HG03457 (cell line): ENCODE results near the gene TRPT1.
A peak's percentile ranks its signal among the peaks of the same experiment; 100 is the strongest.

Experiments used
- ATAC-seq: cut with Tn5 transposase; IDR thresholded peaks from one replicate; pipeline ENCODE4 v1.9.1; 2021; ENCODE audit warnings: moderate number of reproducible peaks; ENCODE audit not compliant: unreplicated experiment

Gene TRPT1

DNA sequence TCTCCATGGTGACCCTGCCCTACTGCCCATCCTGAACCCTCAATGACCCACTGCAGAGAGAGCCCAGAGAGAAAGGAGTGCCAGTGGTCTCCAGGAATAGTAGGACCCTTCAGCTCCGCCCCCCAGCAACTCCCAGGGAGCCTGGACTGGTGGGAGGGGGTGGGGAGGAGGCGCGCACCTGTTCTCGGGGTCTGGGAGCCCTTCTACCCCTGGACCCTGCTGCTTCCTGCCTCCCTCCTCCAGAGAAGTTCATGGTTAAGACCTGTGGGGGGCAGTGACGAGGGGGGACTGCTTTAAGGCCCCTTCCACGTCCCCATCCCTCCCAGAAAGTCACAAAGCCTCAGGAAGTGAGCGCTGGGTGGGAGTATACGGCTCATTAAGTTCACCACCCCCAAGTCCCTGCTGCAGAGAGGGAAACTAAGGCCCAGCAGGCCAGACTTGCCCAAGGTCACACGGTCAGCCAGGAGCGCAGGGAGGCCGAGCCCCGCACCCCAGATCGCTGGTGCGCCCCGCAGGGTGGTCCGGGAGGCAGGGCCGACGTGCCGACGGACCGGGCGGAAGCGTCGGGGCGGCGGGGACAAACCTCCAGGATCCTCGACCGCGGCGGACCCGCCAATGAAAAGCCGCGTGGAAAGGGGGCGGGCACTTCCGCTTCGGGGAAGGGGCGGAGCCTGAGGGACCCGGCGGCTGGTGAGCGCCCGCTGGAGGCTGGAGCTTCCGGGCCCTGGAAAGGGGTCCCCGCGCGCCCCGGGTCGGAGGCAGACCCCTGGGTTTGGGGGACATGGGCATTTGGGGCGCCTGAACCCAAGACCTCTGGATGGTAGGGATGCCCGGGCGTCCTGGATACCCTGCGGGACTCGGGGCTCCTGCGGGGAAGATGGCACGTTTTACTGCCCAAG, at the start of gene TRPT1, which contains the start of gene NUDT22:
TSS of gene TRPT1 (minus strand) at position 579 of the 899 bp plus-strand sequence. CDS start at position 253, 326 bp downstream.
TSS of gene NUDT22 (plus strand) at position 667 of the 899 bp plus-strand sequence. CDS start 379 bp downstream, outside the sequence.
- no peak for ATAC-seq

- ATAC-seq, result no peak
Measured at GRCh38 chr11:64275031-64275800, 49.2 kb upstream of the TRPT1 start.

DNA sequence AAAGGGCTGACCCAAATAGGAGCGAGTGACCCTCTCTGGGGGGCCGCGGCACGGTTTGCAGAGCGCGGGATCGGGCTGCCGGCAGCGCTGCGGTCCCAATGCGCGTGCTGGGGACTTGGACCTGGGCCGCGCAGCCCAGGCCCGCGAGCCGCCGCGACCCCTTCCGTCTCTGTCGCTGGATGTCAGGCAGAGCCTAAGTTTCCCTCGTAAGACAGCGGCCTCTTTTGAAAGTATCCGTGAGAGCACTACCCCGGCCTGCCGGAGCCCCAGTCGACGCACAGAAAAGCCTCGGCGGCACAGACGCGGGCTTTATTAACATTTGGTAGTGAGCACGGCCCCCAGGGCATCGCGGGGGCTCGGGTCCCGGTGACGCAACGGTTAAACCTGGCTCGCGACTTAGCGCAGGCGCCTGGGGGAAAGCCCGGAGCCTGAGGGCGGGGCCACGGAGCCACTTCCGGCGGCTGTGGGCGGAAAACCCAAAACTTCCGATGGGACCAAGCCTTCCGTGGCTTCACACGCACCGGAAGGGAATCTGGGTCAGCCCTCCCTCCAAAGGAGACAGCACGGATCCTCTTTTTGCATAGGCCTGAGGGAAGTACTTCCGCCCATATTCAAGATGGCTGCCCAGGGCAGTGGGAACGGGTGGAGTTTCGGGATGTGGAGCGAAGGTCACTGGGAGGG, 43.7 kb upstream of the TRPT1 start:
- ATAC-seq, result peak; percentile 45

DNA sequence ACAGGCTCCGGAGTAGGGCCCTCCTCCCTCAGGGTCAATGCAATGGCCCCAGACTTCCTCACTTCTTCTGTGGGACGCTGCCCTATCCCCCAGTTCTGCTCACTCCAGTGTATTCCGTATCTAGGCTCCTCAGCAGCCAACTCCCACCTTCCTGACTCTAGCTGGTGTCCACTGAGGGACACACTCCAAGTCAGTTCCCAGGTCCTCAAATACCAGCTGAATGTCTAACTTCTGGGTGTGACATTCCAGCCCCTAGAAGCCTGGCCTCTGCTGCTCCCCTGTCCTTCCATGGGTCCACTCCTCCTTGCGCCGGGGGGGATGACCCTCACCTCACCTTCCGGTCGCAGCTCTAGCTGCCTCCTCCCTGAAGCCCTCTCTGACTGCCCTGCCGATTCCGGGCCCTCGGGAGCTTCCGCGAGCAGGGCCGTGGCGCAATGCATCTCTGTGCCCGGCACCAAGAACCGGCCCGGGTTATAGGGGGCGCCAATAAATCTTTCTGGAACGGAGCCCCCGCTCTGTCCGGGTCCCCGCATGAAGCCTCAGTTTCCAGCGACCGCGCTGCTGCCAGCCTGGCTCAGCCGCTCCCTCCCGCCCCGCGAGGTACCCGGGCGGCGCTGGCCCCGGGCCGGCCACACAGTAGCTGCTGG, 43.0 kb upstream of the TRPT1 start:
- peak; percentile 7 for ATAC-seq

DNA sequence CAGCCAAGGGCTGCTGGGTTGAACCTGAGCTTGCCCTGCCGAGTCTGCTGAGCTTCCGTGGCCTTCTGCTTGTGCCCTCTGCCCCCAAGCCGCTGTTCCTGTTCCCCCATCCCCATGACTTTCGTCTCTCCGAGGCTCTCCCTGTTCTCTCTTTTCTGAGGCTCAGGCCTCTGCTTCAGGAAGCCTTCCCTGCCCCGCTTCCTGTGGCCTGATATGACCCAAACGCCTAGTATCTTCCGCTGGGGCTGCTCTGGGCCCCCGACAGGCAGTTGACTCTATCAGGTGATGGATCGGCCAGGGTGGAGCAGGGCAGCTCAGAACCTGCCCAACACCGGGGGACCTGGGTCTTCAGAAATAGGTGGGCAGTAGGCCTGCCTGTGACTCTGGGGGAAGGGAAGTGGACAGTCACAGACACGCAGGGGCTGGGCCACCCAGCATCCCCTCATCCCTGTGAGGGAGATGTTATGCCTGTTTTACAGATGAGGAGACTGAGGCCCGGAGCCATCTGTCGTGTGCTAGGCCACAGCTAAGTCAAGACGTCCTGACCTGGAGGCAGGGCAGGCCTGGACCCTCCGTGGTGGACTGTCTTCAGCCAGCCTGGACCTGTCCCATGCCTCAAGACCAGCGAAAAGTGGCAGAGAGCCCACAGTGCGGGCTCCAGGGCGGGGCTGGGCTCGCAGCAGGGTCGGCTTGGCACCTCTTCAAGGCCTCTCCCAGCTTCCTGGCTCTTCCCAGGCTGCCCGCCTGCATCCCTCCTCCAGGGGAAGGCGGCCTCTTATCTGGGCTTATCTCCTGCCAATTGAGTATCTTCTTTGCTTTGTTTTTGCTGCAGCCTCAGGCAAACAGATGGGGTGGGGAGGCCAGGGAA, 42.3 kb upstream of the TRPT1 start:
- ATAC-seq, result no peak

- no peak for ATAC-seq
Measured at GRCh38 chr11:64267207-64267945, 41.4 kb upstream of the TRPT1 start.

DNA sequence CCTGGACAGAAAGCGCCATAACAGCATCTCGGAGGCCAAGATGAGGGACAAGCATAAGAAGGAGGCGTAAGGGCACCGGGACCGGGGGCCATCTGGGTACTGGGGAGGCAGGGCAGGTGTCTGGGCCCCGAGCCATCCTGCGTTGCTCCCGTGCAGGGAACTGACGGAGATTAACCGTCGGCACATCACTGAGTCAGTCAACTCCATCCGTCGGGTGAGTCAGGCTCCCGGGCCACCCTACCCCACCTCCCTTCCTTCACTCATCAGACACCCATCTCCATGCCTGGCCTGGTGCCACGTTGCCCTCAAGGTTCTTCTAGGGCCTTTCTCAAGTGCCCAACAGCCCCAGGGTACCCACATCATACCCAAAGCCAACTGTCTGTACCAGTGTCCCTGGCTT, 40.4 kb upstream of the TRPT1 start:
- ATAC-seq, result no peak

- no peak for ATAC-seq
Measured at GRCh38 chr11:64265176-64266160, 39.5 kb upstream of the TRPT1 start.

GRCh38 chr11:64264371-64264852, 38.4 kb upstream of the TRPT1 start:
- ATAC-seq, result no peak

- no peak for ATAC-seq
Measured at GRCh38 chr11:64263947-64264317, 37.9 kb upstream of the TRPT1 start.

GRCh38 chr11:64263021-64263946, 37.3 kb upstream of the TRPT1 start:
- no peak for ATAC-seq

- no peak for ATAC-seq
Measured at GRCh38 chr11:64262271-64263002, 36.5 kb upstream of the TRPT1 start.

DNA sequence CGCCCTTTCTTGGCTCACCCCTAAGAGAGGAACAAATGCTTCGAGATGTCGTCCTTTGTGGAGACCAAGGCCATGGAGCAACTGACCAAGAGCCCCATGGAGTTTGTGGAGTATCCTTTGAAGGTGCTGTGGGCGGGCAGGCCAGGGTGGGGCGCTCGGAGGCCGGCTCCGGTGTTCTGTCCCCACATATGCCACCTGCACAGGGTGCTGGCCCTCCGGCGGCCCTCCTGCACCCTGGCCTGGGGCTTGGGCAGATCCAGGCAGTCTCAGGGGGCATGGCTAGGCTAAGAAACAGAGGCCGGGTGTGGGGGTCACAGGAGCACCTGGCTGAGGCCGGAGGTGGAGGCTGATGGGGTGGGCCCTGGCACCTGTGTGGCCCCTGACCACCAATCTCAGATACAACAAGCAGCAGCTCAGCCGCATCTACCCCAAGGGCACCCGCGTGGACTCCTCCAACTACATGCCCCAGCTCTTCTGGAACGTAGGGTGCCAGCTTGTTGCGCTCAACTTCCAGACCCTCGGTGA, 35.6 kb upstream of the TRPT1 start:
- ATAC-seq, result no peak

DNA sequence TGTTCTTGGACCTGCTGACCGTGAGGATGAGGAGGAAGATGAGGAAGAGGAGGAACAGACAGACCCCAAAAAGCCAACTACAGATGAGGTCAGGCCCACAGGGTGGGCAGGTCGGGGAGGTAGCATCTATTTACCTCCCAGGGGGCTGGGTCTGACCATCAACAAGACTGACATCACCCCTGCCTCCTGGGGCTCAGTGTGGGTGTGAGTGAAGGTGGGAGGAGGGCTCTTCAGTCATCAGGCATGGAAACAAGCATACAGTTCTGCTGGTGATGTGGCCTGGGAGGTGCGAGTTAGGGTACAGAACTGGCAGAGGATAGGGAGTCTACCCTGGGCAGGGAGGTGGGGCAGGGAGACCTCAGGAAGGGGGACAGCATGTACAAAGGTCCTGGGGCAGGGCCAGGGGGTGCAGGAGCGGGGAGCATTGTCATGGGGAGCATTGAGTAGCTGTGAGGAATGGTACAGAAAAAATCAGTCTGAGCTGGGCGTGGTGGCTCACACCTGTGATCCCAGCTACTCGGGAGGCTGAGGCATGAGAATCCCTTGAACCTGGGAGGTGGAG, 34.2 kb upstream of the TRPT1 start:
- no peak for ATAC-seq

GRCh38 chr11:64259533-64260067, 33.6 kb upstream of the TRPT1 start:
- no peak for ATAC-seq
